Skeletal muscle tissue (tissue), 4 donors: ENCODE measurements around the gene ZFR. TPM values are rescaled to one million over a fixed set of nuclear protein-coding genes. Genes with fewer than 3 reads are reported as not detected.
"Not testable (repeated sequence)": the region's sequence is repeated elsewhere in the genome, so short reads cannot be mapped to it uniquely, and the experiment has no call there.

Experiments used
- H3K27ac ChIP-seq: one replicate; pipeline ENCODE4 v1.7.0; 2013; ENCODE audit warnings: mild to moderate bottlenecking, low read depth, low read length, inconsistent platforms
- H3K27me3 ChIP-seq, 3 donors: one replicate each; pipeline ENCODE4 v1.7.0; 2013; ENCODE audit warnings: low read length in 3 of 3; ENCODE audit not compliant: control insufficient read depth in 3 of 3, insufficient read depth in 3 of 3
- H3K36me3 ChIP-seq, 3 donors: one replicate each; pipeline ENCODE4 v1.7.0; 2013; ENCODE audit warnings: low read length in 3 of 3; ENCODE audit not compliant: control insufficient read depth in 3 of 3, insufficient read depth in 3 of 3
- H3K4me1 ChIP-seq, 3 donors: one replicate each; pipeline ENCODE4 v1.7.0; 2013; ENCODE audit warnings: low read length in 3 of 3, mild to moderate bottlenecking in 3 of 3; ENCODE audit not compliant: control insufficient read depth in 3 of 3, insufficient read depth in 3 of 3
- H3K4me3 ChIP-seq, 3 donors: one replicate each; pipeline ENCODE4 v1.7.0; 2013; ENCODE audit warnings: low read length in 3 of 3
- H3K9ac ChIP-seq, 3 donors: one replicate each; pipeline ENCODE4 v1.7.0; 2013; ENCODE audit warnings: low read length in 3 of 3, mild to moderate bottlenecking in 3 of 3, moderate library complexity in 2 of 3, low read depth in 1 of 3
- H3K9me3 ChIP-seq, 3 donors: one replicate each; pipeline ENCODE4 v1.7.0; 2013; ENCODE audit warnings: low read length in 3 of 3; ENCODE audit not compliant: control insufficient read depth in 3 of 3
- total RNA-seq: library from RNA; depleted of rRNA; stranded (reverse); fragments of >200 nt; gene quantifications from one replicate; pipeline ENCODE4 v1.2.3, GENCODE V29; 2014
- donor health status: Osteomylitis.

ZFR gene
- total RNA-seq, 1 donor from 2014 or later, result 67.8 TPM

DNA sequence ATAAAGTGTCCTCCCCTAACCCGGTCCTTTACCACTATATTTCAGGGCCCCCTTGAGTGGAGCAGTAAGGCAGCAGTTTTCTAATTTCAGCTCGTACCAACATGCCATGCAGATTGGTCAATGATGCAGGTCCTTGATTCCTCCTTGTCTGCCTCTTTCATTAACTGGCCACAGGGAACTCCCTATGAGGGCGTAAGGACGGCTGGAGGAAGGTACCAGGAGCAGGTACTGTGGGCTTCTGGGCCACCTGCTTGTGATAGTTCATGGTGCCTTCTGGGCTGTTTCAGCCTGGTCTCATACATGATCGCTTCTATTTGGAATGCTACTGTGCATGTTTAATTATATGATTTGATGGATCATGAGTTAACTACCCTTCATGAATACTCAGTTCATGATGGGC, 9.4 kb upstream of the ZFR start:
- Histone ChIP-seq H3K4me1 (no peaks in the 10 kb centered on the region), H3K9ac (no peak overlapping the region), H3K36me3 (no peaks in the 10 kb centered on the region), H3K27me3 (peaks cover 0 to 3% (median 0%) of the 10 kb centered on the region in 3 donors), H3K27ac (no peak overlapping the region), H3K4me3 (no peak overlapping the region), H3K9me3 (no peaks in the 10 kb centered on the region)

DNA sequence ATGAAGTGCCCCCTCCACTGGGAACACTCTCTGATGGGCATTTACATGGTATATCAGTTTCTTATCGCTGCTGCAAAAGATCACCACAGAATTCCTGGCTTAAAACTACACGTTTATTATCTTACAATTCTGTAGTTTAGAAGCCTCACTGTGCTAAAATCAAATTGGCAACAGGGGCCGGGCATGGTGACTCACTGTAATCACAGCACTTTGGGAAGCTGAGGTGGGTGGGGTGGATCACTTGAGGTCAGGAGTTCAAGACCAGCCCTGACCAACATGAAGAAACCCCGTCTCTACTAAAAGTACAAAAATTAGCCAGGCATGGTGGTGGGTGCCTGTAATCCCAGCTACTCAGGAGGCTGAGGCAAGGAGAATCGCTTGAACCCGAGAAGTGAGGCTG, 7.8 kb upstream of the ZFR start:
- H3K4me3 ChIP-seq, H3K36me3 ChIP-seq, H3K27me3 ChIP-seq, H3K27ac ChIP-seq, H3K9me3 ChIP-seq, H3K4me1 ChIP-seq, H3K9ac ChIP-seq: not testable (repeated sequence)

DNA sequence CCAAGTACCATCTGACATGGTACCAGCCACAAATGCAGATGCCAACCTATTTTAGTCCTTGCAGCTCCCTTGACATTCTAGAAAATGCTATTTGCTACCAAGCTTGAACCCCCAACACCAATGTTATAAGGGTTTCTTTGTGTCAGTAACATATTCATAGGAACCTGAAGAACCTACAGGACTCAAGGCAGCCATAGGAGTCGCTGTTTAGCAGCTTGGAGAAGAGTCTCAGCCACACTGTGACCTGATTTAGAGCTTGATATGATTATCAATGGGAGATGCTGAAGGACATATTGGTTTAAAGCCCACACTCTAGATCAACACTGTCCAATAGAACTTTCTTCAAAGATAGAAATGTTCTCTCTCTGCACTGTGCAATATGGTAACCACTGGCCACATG, 6.4 kb upstream of the ZFR start:
- no peak overlapping the region for H3K9ac ChIP-seq
- H3K27me3 ChIP-seq, result peaks cover 0 to 3% (median 0%) of the 10 kb centered on the region in 3 donors
- no peaks in the 10 kb centered on the region for H3K9me3 ChIP-seq
- no peaks in the 10 kb centered on the region for H3K36me3 ChIP-seq
- H3K4me3 ChIP-seq, result no peak overlapping the region
- no peaks in the 10 kb centered on the region for H3K4me1 ChIP-seq
- no peak overlapping the region for H3K27ac ChIP-seq

DNA sequence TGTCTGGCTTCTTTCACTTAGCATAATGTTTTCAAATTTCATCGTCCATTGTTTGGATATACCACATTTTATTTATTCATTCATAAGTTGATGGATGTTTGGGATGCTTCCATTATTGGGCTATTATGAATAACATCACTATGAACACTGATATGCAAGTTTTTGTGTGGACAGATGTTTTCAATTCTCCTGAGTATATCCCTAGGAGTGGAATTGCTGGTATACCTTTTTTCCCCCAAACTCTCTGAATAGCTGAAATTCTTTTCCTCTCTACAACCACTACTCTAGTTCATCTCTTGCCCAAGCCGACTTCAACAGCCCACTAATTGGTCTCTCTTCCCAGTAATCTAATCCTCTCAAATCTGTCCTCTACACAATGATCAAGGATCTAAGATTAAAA, 4.7 kb upstream of the ZFR start:
- H3K9ac ChIP-seq, result no peak overlapping the region
- H3K27me3 ChIP-seq, result no peaks in the 10 kb centered on the region
- H3K4me1 ChIP-seq, result peaks cover 2 to 7% (median 6%) of the 10 kb centered on the region in 3 donors
- H3K9me3 ChIP-seq, result no peaks in the 10 kb centered on the region
- no peak overlapping the region for H3K4me3 ChIP-seq
- no peaks in the 10 kb centered on the region for H3K36me3 ChIP-seq
- no peak overlapping the region for H3K27ac ChIP-seq

DNA sequence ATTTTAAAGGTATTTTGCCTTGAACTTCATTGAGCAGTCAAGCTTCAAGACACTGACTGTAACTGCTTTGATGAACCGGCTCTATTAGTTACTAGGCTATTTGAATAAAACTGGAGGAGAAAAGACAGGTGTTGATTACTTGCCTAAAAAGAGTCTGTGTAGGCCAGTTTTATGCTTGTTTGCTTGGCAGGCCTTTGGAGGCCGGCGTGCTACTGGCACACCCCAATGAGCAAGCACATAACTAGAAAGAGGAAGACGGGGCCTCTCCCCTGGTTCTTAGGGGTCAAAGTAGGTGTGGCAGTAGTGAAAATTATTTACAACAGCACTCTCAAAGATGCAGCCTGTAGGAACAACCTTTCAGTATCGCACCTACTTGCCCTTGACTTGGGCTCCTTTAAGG, 2.1 kb upstream of the ZFR start:
- no peak overlapping the region for H3K27ac ChIP-seq
- no peaks in the 10 kb centered on the region for H3K9me3 ChIP-seq
- no peak overlapping the region for H3K9ac ChIP-seq
- no peak overlapping the region for H3K4me3 ChIP-seq
- H3K27me3 ChIP-seq, result no peaks in the 10 kb centered on the region
- peaks cover 16 to 17% (median 17%) of the 10 kb centered on the region in 3 donors for H3K4me1 ChIP-seq
- H3K36me3 ChIP-seq, result peaks cover 0 to 3% (median 0%) of the 10 kb centered on the region in 3 donors

DNA sequence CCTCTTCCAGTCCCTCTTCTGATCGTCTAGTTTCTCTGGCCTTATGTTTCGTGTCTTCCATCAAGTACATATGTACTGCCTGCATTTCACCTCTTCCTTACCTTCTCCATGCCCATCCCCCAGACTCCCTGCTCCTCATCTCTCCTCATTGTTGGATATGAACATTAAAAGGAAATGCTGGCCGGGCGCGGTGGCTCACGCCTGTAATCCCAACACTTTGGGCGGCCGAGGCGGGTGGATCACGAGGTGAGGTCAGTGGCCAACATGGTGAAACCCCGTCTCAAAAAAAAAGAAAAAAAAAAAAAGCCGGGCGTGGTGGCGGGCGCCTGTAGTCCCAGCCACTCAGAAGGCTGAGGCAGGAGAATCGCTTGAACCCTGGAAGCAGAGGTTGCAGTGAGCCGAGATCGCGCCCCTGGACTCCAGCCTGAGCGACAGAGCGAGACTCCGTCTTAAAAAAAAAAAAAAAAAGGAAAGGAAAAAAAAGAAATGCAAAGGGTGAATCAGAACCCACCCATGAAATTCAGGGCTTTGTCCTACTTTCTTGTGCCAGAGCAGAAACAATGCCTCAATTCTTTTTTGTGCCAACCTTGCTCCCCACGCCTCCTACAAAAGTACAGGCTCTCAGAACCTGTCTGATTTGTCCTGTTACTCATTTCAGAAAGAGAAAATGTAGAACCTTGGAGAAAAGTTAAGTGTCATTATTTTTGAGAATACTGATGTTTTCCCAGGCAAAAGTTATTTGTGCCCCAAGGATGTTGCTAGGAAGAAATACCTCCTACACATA, 1.5 kb upstream of the ZFR start:
- Histone ChIP-seq H3K4me1 (peaks cover 16 to 17% (median 17%) of the 10 kb centered on the region in 3 donors), H3K4me3 (no peak overlapping the region), H3K36me3 (peaks cover 0 to 3% (median 0%) of the 10 kb centered on the region in 3 donors), H3K9ac (no peak overlapping the region), H3K9me3 (no peaks in the 10 kb centered on the region), H3K27me3 (no peaks in the 10 kb centered on the region), H3K27ac (no peak overlapping the region)

DNA sequence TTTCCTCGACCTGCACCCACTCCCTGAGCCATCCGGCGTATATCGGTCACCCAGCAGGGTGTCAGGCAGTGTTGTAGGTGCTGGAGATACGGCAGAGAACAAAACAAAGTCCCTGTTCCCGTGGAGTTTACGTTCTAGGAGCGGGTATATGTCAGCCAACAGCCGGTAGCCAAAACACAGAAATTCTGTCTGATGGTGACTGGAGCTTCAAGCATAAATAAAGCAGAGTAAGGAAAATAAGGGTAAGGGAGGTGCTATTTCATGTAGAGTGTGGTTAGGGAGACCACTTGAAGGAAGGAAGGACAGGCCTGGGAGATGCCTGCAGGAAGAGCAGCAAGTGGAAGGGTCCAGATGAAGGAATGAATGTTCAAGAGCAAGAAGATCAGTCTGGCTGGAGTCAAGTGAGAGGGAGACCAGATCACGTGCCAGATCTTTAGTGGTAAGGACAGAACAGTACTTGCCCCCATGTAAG, 783 bp upstream of the ZFR start:
- Histone ChIP-seq H3K36me3 (peaks cover 0 to 3% (median 0%) of the 10 kb centered on the region in 3 donors), H3K4me1 (peaks cover 16 to 17% (median 17%) of the 10 kb centered on the region in 3 donors), H3K4me3 (peak overlapping the region; percentile 68 to 83 (median 79)), H3K27me3 (no peaks in the 10 kb centered on the region), H3K9me3 (no peaks in the 10 kb centered on the region), H3K27ac (no peak overlapping the region), H3K9ac (no peak overlapping the region)

DNA sequence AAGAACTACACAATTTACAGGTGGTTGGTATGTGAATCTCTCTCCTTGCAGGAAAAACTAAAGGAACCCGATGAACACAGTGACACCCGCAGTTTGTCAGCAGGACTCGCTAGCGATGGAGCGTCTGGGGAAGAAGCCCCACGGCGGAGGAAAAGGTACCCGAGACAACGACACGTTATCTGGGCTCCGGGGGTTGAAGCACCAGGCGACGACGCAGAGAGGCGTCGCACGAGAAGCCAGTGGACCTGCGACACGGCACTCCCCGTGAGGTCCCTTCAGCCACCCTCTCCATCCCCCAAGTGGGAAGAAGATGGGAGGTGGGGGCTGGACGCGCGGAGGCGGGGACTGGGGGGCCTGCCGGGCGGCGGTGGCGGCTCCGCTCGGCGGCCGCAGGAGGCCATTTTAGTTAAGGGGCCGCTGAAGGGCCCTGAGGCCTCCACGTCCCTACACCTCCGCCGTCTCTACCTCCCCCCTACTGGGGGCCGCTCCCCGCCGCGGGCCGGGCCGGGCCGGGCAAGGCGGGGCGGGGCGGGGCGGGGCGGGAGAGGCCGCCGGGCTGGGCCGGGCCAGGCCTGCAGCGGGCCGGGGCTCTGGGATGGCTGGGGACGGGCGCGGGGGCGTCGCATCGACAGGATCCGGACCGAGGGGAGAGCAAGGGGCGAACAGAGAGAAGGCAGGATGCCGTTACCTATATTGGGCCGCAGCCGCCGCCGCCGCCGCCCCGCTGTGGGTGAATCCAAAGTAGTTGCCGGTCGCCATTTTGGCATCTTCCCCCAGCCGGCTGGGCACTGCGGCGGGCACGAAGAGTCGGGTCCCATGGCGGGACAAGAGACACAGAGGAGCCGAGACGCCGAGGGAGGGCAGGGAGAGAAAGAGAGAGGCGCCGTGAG, 754 bp downstream of the ZFR start:
- H3K9me3 ChIP-seq, result no peaks in the 10 kb centered on the region
- peak overlapping the region; percentile 77 to 85 (median 80) for H3K9ac ChIP-seq
- peak overlapping the region; percentile 87 for H3K27ac ChIP-seq
- peaks cover 0 to 3% (median 0%) of the 10 kb centered on the region in 3 donors for H3K36me3 ChIP-seq
- peak overlapping the region; percentile 83 to 88 (median 85) for H3K4me3 ChIP-seq
- H3K27me3 ChIP-seq, result no peaks in the 10 kb centered on the region
- H3K4me1 ChIP-seq, result peaks cover 17 to 21% (median 17%) of the 10 kb centered on the region in 3 donors

DNA sequence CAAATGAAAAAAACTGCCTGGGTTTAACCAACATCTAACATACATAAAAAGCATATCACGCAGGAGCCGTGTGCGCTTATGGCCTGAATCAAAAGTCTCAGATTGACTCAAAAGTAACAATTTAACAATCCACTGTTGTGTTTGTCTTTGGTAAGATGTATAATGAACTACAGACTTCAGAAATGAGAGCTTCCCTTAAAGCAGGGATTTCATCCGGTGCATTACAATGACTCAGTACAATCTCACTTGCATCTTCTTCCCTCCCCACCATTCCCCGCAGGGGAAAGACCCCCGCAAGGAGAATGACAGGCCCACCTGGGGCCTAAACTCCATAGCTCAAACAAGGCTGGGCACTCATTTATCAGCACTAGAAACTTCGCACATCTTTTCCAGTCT, 1.4 kb downstream of the ZFR start:
- H3K9ac ChIP-seq, result peak overlapping the region; percentile 77 to 85 (median 80)
- H3K27ac ChIP-seq, result peak overlapping the region; percentile 87
- no peaks in the 10 kb centered on the region for H3K9me3 ChIP-seq
- no peaks in the 10 kb centered on the region for H3K27me3 ChIP-seq
- H3K36me3 ChIP-seq, result peaks cover 0 to 3% (median 0%) of the 10 kb centered on the region in 3 donors
- H3K4me3 ChIP-seq, result peak overlapping the region; percentile 83 to 88 (median 85)
- H3K4me1 ChIP-seq, result peaks cover 17 to 21% (median 17%) of the 10 kb centered on the region in 3 donors
